ENCODE data around the gene ITGA11.

The ITGA11 gene

GRCh38 chr15:68330901-68331300 lies 101.1 kb downstream of the ITGA11 start:
- no peak for DNase-seq (ENCODE audit: low read depth)

- DNase-seq (ENCODE audit: low read depth): no peak
Observed at GRCh38 chr15:68330416-68330815, 101.5 kb downstream of the ITGA11 start.

GRCh38 chr15:68328964-68329363 lies 103.0 kb downstream of the ITGA11 start:
- DNase-seq (ENCODE audit: low read depth): no peak

GRCh38 chr15:68328443-68328842 lies 103.5 kb downstream of the ITGA11 start:
- no peak for DNase-seq (ENCODE audit: low read depth)

- no peak for DNase-seq (ENCODE audit: low read depth)
Observed at GRCh38 chr15:68326711-68327354, 105.1 kb downstream of the ITGA11 start.

- DNase-seq (ENCODE audit: low read depth): no peak
Observed at GRCh38 chr15:68325726-68326125, 106.2 kb downstream of the ITGA11 start.

- no peak for DNase-seq (ENCODE audit: low read depth)
Observed at GRCh38 chr15:68322796-68323195, 109.2 kb downstream of the ITGA11 start.

- DNase-seq (ENCODE audit: low read depth): no peak
Observed at GRCh38 chr15:68321229-68321628, 110.7 kb downstream of the ITGA11 start.

- no peak for DNase-seq (ENCODE audit: low read depth)
Observed at GRCh38 chr15:68319997-68320396, 112.0 kb downstream of the ITGA11 start.

- DNase-seq (ENCODE audit: low read depth): no peak
Observed at GRCh38 chr15:68318931-68319909, 112.7 kb downstream of the ITGA11 start.

- DNase-seq (ENCODE audit: low read depth): no peak
Observed at GRCh38 chr15:68318008-68318835, 113.7 kb downstream of the ITGA11 start.

- no peak for DNase-seq (ENCODE audit: low read depth)
Observed at GRCh38 chr15:68317281-68318007, 114.5 kb downstream of the ITGA11 start.

- DNase-seq (ENCODE audit: low read depth): no peak
Observed at GRCh38 chr15:68316061-68316804, 115.7 kb downstream of the ITGA11 start.

- DNase-seq (ENCODE audit: low read depth): no peak
Observed at GRCh38 chr15:68315495-68316031, 116.4 kb downstream of the ITGA11 start.

GRCh38 chr15:68315035-68315434 lies 116.9 kb downstream of the ITGA11 start:
- DNase-seq (ENCODE audit: low read depth): no peak

- DNase-seq (ENCODE audit: low read depth): no peak
Observed at GRCh38 chr15:68314563-68314962, 117.4 kb downstream of the ITGA11 start.

GRCh38 chr15:68313501-68314410 lies 118.2 kb downstream of the ITGA11 start:
- DNase-seq (ENCODE audit: low read depth): no peak

- DNase-seq (ENCODE audit: low read depth): no peak
Observed at GRCh38 chr15:68312701-68313204, 119.2 kb downstream of the ITGA11 start.

- DNase-seq (ENCODE audit: low read depth): no peak
Observed at GRCh38 chr15:68311859-68312557, 120.0 kb downstream of the ITGA11 start.
